GM21360 (cell line): Measurements from ENCODE around the gene POLE.
"Not testable (repeated sequence)": the region's sequence is repeated elsewhere in the genome, so short reads cannot be mapped to it uniquely, and the experiment has no call there.

Source experiments
- ATAC-seq: cut with Tn5 transposase; IDR thresholded peaks from one replicate; pipeline ENCODE4 v1.9.1; 2021; ENCODE audit warnings: mild to moderate bottlenecking, moderate library complexity; ENCODE audit not compliant: unreplicated experiment

The POLE gene

GRCh38 chr12:132719141-132719953 lies 32.2 kb upstream of the POLE start:
- no peak for ATAC-seq

DNA sequence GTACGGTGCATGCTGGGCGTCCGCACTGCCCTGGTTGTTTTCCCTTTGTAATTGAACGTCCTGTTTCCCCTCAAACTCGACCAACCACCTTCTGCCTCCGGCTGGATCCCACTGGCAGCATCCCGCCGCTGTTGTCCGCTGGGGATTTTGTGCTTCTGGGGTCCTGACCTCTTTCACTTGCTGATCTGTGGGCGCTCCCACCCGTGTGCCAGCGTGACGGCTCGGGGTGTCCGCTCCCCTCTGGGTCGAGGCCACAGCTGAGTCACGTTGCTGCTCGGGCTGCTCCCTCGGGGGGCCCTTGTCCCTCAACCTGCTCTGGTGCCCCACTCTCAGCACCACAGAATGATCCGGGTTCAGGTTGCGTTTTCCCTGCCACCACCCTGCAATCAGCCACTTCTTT lies 31.5 kb upstream of the POLE start:
- ATAC-seq = no peak

- ATAC-seq = no peak
Measured at GRCh38 chr12:132717531-132718387, 30.6 kb upstream of the POLE start.

DNA sequence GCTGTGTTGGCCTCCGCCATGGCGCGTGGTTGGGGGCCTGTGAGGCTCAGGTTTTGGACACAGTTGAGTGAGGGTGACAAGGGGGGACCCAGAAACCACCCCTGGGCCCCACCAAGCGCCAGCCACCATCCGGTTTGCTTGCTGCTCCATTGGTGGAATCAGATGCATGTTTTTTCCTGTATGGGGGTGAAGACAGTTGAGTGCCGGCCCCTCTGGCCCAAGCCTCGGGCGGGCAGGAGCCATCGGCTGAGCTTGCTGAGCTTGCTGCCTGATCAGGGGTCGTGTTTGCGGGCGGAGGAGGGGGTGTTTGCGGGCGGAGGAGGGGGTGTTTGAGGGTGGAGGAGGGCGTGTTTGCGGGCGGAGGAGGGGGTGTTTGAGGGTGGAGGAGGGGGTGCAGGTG lies 29.9 kb upstream of the POLE start:
- no peak for ATAC-seq

DNA sequence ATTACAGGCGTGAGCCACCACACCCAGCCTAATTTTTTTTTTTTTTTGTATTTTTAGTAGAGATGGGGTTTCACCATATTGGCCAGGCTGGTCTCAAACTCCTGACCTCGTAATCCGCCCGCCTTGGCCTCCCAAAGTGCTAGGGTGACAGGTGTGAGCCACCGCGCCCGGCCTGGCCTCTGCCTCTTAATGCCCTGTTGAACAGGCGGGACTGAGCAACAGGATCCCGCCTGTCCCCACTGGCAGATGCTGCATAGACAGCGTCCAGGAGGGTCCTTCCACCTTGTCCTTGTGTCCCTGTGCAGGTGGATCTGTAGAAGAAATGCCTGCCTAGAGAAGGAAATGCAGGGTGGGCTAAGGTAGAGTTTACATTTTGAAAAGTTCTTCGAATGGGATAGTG lies 29.2 kb upstream of the POLE start:
- ATAC-seq = no peak

DNA sequence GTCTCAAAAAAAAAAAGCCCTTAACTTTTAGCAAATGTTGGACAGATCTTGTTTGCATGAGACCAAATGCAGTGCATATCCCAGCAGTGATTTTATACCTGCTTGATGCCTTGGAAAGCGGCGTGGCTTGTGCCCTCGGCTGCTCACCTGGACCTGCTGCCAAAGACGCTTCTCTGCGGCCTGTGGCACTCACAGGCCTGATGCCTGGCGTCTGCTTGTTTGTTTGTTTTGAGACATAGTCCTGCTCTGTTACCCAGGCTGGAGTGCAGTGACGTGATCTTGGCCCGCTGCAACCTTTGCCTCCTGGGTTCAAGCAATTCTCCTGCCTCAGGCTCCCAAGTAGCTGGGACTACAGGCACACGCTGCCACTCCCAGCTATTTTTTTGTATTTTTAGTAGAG lies 28.7 kb upstream of the POLE start:
- ATAC-seq = no peak

DNA sequence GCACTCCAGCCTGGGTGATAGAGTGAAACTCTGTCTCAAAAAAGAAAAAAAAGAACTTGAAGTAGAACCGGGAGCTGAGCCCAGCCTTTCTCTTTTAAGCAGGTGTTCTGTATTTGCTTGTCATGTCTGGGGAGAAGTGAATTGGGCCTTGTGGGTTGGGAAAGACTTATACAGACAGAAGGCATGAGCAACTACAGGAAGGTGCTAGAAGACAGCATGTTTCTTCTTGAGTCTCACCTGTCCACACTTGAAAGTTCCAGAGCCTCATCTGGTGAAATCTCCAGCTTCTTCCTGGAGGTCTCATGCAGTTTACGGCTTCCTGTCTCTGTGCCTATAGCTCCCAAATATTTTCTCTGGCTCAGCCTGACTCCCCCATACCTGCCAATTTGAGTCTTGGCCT lies 26.0 kb upstream of the POLE start:
- no peak for ATAC-seq

- peak; percentile 2 for ATAC-seq
Measured at GRCh38 chr12:132711080-132711843, 24.1 kb upstream of the POLE start.

- ATAC-seq = peak; percentile 92
Measured at GRCh38 chr12:132710405-132711079, 23.4 kb upstream of the POLE start, which contains the start of gene PGAM5. TSS of gene PGAM5 (plus strand) at chr12:132710842. CDS start at chr12:132710877, 35 bp downstream.

DNA sequence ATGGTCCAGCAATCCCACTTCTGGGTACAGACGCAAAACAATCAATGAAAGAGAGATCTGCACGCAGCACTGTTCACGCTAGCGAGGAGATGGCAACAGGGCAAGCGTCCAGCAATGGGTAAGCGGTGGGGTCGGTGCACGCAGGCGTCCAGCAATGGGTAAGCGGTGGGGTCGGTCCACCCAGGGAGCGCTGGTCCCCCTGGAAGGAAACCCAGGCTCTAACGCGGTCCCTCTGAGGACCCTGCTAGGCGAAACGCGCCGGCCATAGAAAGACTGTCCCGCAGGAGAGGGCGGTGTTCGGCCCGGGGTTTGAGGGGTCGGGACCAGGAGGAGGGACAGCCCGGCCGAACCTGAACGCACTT lies 22.9 kb upstream of the POLE start:
- peak; percentile 21 for ATAC-seq

GRCh38 chr12:132708150-132708549 lies 21.0 kb upstream of the POLE start:
- ATAC-seq = no peak

GRCh38 chr12:132707241-132707640 lies 20.1 kb upstream of the POLE start:
- no peak for ATAC-seq

DNA sequence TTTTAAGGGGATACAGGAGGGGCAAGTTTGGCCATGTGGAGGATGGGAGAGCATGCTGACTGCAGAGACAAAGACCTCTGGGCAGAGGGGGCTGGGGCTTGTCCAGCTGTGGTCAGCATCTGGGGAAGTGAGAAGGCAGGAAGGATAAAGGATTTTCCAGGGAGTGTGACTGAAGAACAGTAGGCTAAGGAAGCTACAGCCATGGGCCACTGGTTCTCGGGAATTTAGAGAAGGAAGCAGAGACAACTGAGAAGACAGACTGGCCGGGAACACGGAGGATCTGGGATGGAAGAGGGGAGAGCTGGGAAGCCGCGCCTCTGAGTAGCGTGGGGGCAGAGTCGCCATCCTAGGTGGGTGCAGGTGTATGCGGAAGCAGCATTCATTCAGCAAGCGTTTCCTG lies 16.5 kb upstream of the POLE start:
- no peak for ATAC-seq

- no peak for ATAC-seq
Measured at GRCh38 chr12:132702640-132703039, 15.5 kb upstream of the POLE start.

GRCh38 chr12:132700212-132700822 lies 13.2 kb upstream of the POLE start:
- no peak for ATAC-seq

DNA sequence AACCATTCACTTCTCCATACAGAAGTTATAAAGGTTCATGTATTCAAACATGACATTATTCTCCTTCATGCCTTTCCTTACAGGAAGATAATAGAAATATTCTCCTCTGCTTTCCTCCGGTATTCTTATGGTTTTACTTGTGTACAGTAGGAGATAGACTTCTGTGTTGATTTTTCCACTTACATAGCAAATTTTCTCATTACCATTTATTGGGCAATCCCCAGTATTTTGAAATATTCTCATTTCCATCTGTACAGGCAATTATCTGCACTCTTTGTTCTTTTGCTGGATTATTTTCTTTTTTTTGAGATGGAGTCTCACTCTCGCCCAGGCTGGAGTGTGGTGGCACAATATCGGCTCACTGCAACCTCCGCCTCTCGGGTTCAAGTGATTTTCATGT lies 11.2 kb upstream of the POLE start:
- ATAC-seq = no peak

DNA sequence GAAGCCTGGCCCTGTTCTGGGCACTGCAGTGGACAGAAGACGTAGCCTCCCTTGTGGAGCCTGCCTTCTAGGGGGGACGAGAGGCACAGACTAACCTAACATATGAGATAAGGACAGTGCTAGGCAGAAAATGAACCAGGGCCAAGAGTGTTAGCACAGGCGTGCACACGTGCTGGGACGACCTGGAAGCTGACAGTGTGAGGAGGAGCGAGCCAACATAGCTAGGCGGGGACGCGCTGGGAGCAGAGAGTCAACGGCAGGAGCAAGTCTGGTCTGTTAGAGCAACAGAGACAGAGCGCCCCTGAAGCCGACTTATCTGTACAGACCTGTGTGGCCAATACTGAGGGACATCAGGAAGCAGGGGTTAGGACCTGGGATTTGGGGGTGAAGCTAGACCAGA lies 8.3 kb upstream of the POLE start:
- ATAC-seq = no peak

DNA sequence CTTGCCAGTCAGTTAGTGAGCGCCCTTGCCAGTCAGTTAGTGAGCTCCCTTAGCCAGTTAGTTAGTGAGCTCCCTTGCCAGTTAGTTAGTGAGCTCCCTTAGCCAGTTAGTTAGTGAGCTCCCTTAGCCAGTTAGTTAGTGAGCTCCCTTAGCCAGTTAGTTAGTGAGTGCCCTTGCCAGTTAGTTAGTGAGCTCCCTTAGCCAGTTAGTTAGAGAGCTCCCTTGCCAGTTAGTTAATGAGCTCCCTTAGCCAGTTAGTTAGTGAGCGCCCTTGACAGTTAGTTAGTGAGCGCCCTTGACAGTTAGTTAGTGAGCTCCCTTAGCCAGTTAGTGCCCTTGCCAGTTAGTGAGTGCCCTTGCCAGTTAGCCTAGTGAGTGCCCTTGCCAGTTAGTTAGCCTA lies 7.7 kb upstream of the POLE start:
- not testable (repeated sequence) for ATAC-seq

DNA sequence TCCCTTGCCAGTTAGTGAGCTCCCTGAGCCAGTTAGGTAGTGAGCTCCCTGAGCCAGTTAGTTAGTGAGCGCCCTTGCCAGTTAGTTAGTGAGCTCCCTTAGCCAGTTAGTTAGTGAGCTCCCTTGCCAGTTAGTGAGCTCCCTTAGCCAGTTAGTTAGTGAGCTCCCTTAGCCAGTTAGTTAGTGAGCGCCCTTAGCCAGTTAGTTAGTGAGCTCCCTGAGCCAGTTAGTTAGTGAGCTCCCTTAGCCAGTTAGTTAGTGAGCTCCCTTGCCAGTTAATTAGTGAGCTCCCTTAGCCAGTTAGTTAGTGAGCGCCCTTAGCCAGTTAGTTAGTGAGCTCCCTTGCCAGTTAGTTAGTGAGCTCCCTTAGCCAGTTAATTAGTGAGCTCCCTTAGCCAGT lies 4.9 kb upstream of the POLE start:
- not testable (repeated sequence) for ATAC-seq

DNA sequence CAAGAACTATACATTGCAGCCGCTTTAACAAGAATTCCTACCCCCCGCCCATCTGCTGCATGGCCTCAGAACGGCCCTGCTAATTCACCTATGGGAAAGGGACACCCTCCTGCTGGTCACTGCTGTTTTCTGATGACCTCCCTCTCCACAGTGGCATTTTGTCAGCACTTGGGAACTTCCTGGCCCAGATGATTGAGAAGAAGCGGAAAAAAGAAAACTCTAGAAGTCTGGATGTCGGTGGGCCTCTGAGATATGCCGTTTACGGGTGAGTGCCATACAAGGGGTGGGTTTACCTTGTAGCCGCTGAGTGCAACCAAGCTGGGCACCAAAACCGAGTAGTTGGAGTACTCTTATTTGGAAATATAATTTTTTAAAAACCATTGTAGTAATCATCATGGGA lies 3.0 kb upstream of the POLE start:
- no peak for ATAC-seq
